Measurements from ENCODE around the gene PKMYT1. TPM values are rescaled to one million over a fixed set of nuclear protein-coding genes. Genes with fewer than 3 reads are reported as not detected.

Gene PKMYT1
- total RNA-seq, 6 experiments from 2014 or later = 21.1 to 40.8 (median 36.7) TPM

GRCh38 chr16:2979669-2980226 lies 498 bp downstream of the PKMYT1 start:
- H3K4me3 Mint-ChIP-seq = peak overlapping the region; percentile 88
- peak overlapping the region; percentile 66 for H3K27ac Mint-ChIP-seq
- no peak for DNase-seq
- no peaks in the 10 kb centered on the region for H3K9me3 Mint-ChIP-seq
- H3K4me1 Mint-ChIP-seq (ENCODE audit: low read depth) = peaks cover 24% of the 10 kb centered on the region
- H3K36me3 Mint-ChIP-seq (ENCODE audit: low read depth) = no peaks in the 10 kb centered on the region
- H3K27me3 Mint-ChIP-seq (ENCODE audit: insufficient read depth) = peaks cover 3% of the 10 kb centered on the region; the same call in 1 of the 2 replicates
- TF ChIP-seq CTCF (IDR thresholded peaks at IDR 0.05) = no peak

- no peak for DNase-seq
- Mint-ChIP-seq H3K36me3 (ENCODE audit: low read depth) (no peaks in the 10 kb centered on the region), H3K9me3 (no peaks in the 10 kb centered on the region), H3K4me1 (ENCODE audit: low read depth) (peaks cover 18% of the 10 kb centered on the region), H3K4me3 (no peak overlapping the region), H3K27ac (no peak overlapping the region), H3K27me3 (ENCODE audit: insufficient read depth) (peaks cover 4% of the 10 kb centered on the region; the same call in 1 of the 2 replicates)
- no peak for TF ChIP-seq CTCF (IDR thresholded peaks at IDR 0.05)
These were observed 2.8 kb downstream of the PKMYT1 start for GRCh38 chr16:2977440-2977839.

GRCh38 chr16:2976673-2977072 lies 3.6 kb downstream of the PKMYT1 start:
- H3K4me1 Mint-ChIP-seq (ENCODE audit: low read depth) = peaks cover 10% of the 10 kb centered on the region
- H3K4me3 Mint-ChIP-seq = no peak overlapping the region
- no peak for DNase-seq
- H3K27me3 Mint-ChIP-seq (ENCODE audit: insufficient read depth) = peaks cover 4% of the 10 kb centered on the region
- no peaks in the 10 kb centered on the region for H3K9me3 Mint-ChIP-seq
- no peak for TF ChIP-seq CTCF (IDR thresholded peaks at IDR 0.05)
- no peaks in the 10 kb centered on the region for H3K36me3 Mint-ChIP-seq (ENCODE audit: low read depth)
- no peak overlapping the region for H3K27ac Mint-ChIP-seq

- no peak for DNase-seq
- peaks cover 4% of the 10 kb centered on the region for H3K27me3 Mint-ChIP-seq (ENCODE audit: insufficient read depth)
- no peak overlapping the region for H3K27ac Mint-ChIP-seq
- TF ChIP-seq CTCF (IDR thresholded peaks at IDR 0.05) = no peak
- H3K4me3 Mint-ChIP-seq = no peak overlapping the region
- H3K9me3 Mint-ChIP-seq = no peaks in the 10 kb centered on the region
- H3K36me3 Mint-ChIP-seq (ENCODE audit: low read depth) = no peaks in the 10 kb centered on the region
- peaks cover 6% of the 10 kb centered on the region; the same call in 1 of the 2 replicates for H3K4me1 Mint-ChIP-seq (ENCODE audit: low read depth)
These were observed 4.0 kb downstream of the PKMYT1 start for GRCh38 chr16:2976201-2976600.

GRCh38 chr16:2975161-2975795 lies 5.0 kb downstream of the PKMYT1 start:
- Mint-ChIP-seq H3K27me3 (ENCODE audit: insufficient read depth) (peaks cover 5% of the 10 kb centered on the region), H3K9me3 (no peaks in the 10 kb centered on the region), H3K4me3 (no peak overlapping the region), H3K36me3 (ENCODE audit: low read depth) (no peaks in the 10 kb centered on the region), H3K27ac (no peak overlapping the region), H3K4me1 (ENCODE audit: low read depth) (peaks cover 8% of the 10 kb centered on the region; the same call in 1 of the 2 replicates)
- no peak for TF ChIP-seq CTCF (IDR thresholded peaks at IDR 0.05)
- DNase-seq = no peak

All from HFFc6 (cell line).